CD4-positive, CD25-positive, alpha-beta regulatory T cell (primary cell): Measurements from ENCODE around the gene RAMP1. TPM values are rescaled to one million over a fixed set of nuclear protein-coding genes. Genes with fewer than 3 reads are reported as not detected.

Experiments used
- ATAC-seq, 2 donors: fragments of 150-1000 bp; cut with Tn5 transposase; one replicate each; pipeline ENCODE4 v1.10.0; 2021; ENCODE audit warnings: low read depth in 2 of 2, moderate number of reproducible peaks in 2 of 2, moderate library complexity in 1 of 2
- DNase-seq, 3 donors: peaks; one replicate each; pipeline versions ENCODE4 v3.0.0 to v3.0.0-alpha.2; 2012 to 2022; ENCODE audit warnings: mixed read lengths in 1 of 3
- H3K27ac ChIP-seq: one replicate; pipeline ENCODE4 v1.7.0; 2013; ENCODE audit warnings: mild to moderate bottlenecking, low read length; ENCODE audit not compliant: insufficient read depth, poor library complexity, severe bottlenecking
- H3K27me3 ChIP-seq: one replicate; pipeline ENCODE4 v1.7.0; 2013; ENCODE audit warnings: low read length; ENCODE audit not compliant: control insufficient read depth, insufficient read depth
- H3K36me3 ChIP-seq: one replicate; pipeline ENCODE4 v1.7.0; 2013; ENCODE audit warnings: mild to moderate bottlenecking, low read length, moderate library complexity; ENCODE audit not compliant: control insufficient read depth, insufficient read depth
- H3K4me1 ChIP-seq: 2 replicates; pipeline ENCODE4 v1.7.0; 2013; ENCODE audit warnings: mild to moderate bottlenecking, low read length; ENCODE audit not compliant: insufficient read depth, control insufficient read depth, poor library complexity, severe bottlenecking
- H3K4me3 ChIP-seq: one replicate; pipeline ENCODE4 v1.7.0; 2013; ENCODE audit warnings: low read depth, mild to moderate bottlenecking, low read length, moderate library complexity
- H3K9me3 ChIP-seq, 2 experiments: 1 replicate in 1 of 2; 2 replicates in 1 of 2; pipeline ENCODE4 v1.7.0; 2013; ENCODE audit warnings: low read length in 2 of 2, mild to moderate bottlenecking in 1 of 2, moderate library complexity in 1 of 2; ENCODE audit not compliant: control insufficient read depth in 2 of 2
- H3K27ac Mint-ChIP-seq, 3 donors: one replicate each; pipeline ENCODE4 v1.8.0; 2020 to 2022; ENCODE audit warnings: mild to moderate bottlenecking in 3 of 3, mixed read lengths in 3 of 3, moderate library complexity in 2 of 3
- H3K27me3 Mint-ChIP-seq: one replicate; pipeline ENCODE4 v1.8.0; 2022; ENCODE audit warnings: mild to moderate bottlenecking, mixed read lengths
- H3K36me3 Mint-ChIP-seq: one replicate; pipeline ENCODE4 v1.8.0; 2020; ENCODE audit warnings: mixed read lengths
- H3K4me1 Mint-ChIP-seq, 4 donors: one replicate each; pipeline ENCODE4 v1.8.0; 2020 to 2022; ENCODE audit warnings: mixed read lengths in 4 of 4, mild to moderate bottlenecking in 1 of 4
- H3K4me3 Mint-ChIP-seq, 4 donors: one replicate each; pipeline ENCODE4 v1.8.0; 2020 to 2022; ENCODE audit warnings: mild to moderate bottlenecking in 4 of 4, mixed read lengths in 4 of 4, moderate library complexity in 3 of 4
- H3K9me3 Mint-ChIP-seq, 7 donors: one replicate each; pipeline ENCODE4 v1.8.0; 2020 to 2022; ENCODE audit warnings: mixed read lengths in 7 of 7, mild to moderate bottlenecking in 3 of 7, moderate library complexity in 2 of 7
- polyA plus RNA-seq, 4 donors: library from polyadenylated mRNA; unstranded; fragments of 300-500 nt; fragmentation: Illumina TruSeq; gene quantifications; one replicate each; pipeline ENCODE4 v1.2.3, GENCODE V29; 2021
- total RNA-seq: library from RNA; stranded (reverse); gene quantifications from one replicate; pipeline ENCODE4 v1.2.3, GENCODE V29; 2022

RAMP1 gene
- total and polyA plus RNA-seq, 5 donors from 2014 or later, result 0.22 TPM; not detected in 4

DNA sequence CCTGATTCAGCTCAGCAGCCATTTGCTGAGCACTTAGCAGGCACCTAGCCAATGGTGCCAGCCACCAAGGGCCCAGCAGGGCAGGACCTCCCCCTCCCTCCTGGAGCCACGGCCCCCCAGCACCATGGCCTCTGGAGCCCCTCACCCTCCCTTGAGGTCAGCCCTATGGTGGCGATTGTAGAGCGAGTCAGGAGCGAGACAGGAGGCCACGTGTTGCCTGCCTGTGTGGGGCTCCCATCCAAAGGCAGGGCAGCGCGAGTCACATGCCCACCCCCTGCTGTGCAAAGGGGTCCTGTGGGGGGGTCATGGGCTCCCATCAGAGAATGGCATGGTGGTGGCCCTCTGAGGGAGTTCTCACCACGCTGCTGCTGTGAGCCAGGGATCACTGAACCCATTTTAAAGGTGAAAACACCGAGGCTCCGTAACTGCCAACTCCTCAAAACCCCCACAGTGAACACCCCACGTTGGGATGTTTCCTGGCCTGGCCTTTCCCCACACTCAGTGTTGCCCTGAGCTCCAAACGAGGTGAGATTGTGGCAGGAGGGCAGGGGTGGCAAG lies 35.6 kb downstream of the RAMP1 start:
- Histone ChIP-seq H3K27ac (no peak overlapping the region), H3K9me3 (no peaks in the 10 kb centered on the region), H3K4me1 (peaks cover 20% of the 10 kb centered on the region), H3K4me3 (no peak overlapping the region), H3K36me3 (no peaks in the 10 kb centered on the region), H3K27me3 (no peaks in the 10 kb centered on the region)
- ATAC-seq, result no peak
- H3K36me3 Mint-ChIP-seq, result no peaks in the 10 kb centered on the region
- no peak overlapping the region for H3K4me3 Mint-ChIP-seq
- no peak for DNase-seq
- H3K27ac Mint-ChIP-seq, result no peak overlapping the region
- peaks cover 0 to 3% (median 0%) of the 10 kb centered on the region in 7 donors for H3K9me3 Mint-ChIP-seq
- peaks cover 9 to 25% (median 16%) of the 10 kb centered on the region in 4 donors for H3K4me1 Mint-ChIP-seq
- no peaks in the 10 kb centered on the region for H3K27me3 Mint-ChIP-seq

- no peaks in the 10 kb centered on the region for H3K36me3 ChIP-seq
- H3K4me1 Mint-ChIP-seq, result peaks cover 9 to 25% (median 16%) of the 10 kb centered on the region in 4 donors
- peaks cover 20% of the 10 kb centered on the region for H3K4me1 ChIP-seq
- H3K27ac ChIP-seq, result no peak overlapping the region
- H3K4me3 ChIP-seq, result no peak overlapping the region
- no peaks in the 10 kb centered on the region for H3K36me3 Mint-ChIP-seq
- peaks cover 0 to 3% (median 0%) of the 10 kb centered on the region in 7 donors for H3K9me3 Mint-ChIP-seq
- ATAC-seq (no peak), DNase-seq (no peak)
- no peak overlapping the region for H3K4me3 Mint-ChIP-seq
- H3K27me3 Mint-ChIP-seq, result no peaks in the 10 kb centered on the region
- no peak overlapping the region for H3K27ac Mint-ChIP-seq
- H3K27me3 ChIP-seq, result no peaks in the 10 kb centered on the region
- H3K9me3 ChIP-seq, result no peaks in the 10 kb centered on the region
Observed at GRCh38 chr2:237895544-237896506, 36.4 kb downstream of the RAMP1 start.

DNA sequence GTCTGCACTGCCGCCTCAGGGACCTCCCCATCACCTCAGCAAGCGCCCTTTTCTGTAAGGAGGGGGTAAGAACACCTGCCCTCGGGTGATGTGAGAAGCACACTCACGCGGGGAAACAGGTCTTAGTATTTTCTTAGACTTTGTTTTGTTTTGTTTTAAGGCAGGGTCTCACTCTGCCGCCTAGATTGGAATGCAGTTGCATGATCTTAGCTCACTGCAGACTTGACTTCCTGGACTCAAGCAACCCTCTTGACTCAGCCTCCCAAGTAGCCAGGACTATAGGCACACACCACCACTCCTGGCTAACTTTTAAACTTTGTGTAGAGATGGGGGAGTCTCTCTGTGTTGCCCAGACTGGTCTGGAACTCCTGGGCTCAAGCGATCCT lies 37.1 kb downstream of the RAMP1 start:
- no peaks in the 10 kb centered on the region for H3K9me3 ChIP-seq
- H3K4me3 Mint-ChIP-seq, result no peak overlapping the region
- H3K27ac ChIP-seq, result no peak overlapping the region
- no peaks in the 10 kb centered on the region for H3K27me3 Mint-ChIP-seq
- peaks cover 20% of the 10 kb centered on the region for H3K4me1 ChIP-seq
- H3K27me3 ChIP-seq, result no peaks in the 10 kb centered on the region
- H3K36me3 Mint-ChIP-seq, result no peaks in the 10 kb centered on the region
- H3K4me3 ChIP-seq, result no peak overlapping the region
- peaks cover 9 to 30% (median 16%) of the 10 kb centered on the region in 4 donors for H3K4me1 Mint-ChIP-seq
- DNase-seq, result no peak
- peaks cover 0 to 3% (median 0%) of the 10 kb centered on the region in 7 donors for H3K9me3 Mint-ChIP-seq
- peak overlapping the region in 2 of 3 donors; percentile 26 to 51 for H3K27ac Mint-ChIP-seq
- no peak for ATAC-seq
- no peaks in the 10 kb centered on the region for H3K36me3 ChIP-seq

DNA sequence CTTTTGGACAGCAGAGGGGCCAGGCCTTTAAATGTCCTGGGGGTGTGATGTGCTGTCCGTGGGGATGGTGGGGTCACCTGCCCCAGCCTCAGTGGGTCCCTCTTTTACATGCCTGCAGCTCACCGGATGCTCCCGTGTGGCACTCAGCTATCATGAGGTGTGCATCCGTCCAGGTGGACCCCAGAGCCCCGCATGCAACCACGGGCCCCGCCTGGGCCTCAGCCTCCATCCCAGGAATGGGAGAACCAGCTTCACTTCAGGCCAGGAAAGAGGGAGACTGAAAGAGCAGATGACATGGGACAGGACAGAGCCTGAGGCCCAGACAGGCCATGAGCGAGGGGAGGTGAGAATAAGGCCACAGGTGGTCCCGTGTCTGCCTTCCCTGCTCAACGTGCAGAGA lies 37.5 kb downstream of the RAMP1 start:
- peak overlapping the region in 1 of 3 donors; percentile 26 for H3K27ac Mint-ChIP-seq
- Histone ChIP-seq H3K9me3 (no peaks in the 10 kb centered on the region), H3K27me3 (no peaks in the 10 kb centered on the region), H3K36me3 (no peaks in the 10 kb centered on the region), H3K4me1 (peaks cover 20% of the 10 kb centered on the region), H3K4me3 (no peak overlapping the region), H3K27ac (no peak overlapping the region)
- H3K4me1 Mint-ChIP-seq, result peaks cover 9 to 33% (median 15%) of the 10 kb centered on the region in 4 donors
- no peak for ATAC-seq
- no peaks in the 10 kb centered on the region for H3K36me3 Mint-ChIP-seq
- no peak for DNase-seq
- peaks cover 0 to 3% (median 0%) of the 10 kb centered on the region in 7 donors for H3K9me3 Mint-ChIP-seq
- H3K27me3 Mint-ChIP-seq, result no peaks in the 10 kb centered on the region
- H3K4me3 Mint-ChIP-seq, result no peak overlapping the region

DNA sequence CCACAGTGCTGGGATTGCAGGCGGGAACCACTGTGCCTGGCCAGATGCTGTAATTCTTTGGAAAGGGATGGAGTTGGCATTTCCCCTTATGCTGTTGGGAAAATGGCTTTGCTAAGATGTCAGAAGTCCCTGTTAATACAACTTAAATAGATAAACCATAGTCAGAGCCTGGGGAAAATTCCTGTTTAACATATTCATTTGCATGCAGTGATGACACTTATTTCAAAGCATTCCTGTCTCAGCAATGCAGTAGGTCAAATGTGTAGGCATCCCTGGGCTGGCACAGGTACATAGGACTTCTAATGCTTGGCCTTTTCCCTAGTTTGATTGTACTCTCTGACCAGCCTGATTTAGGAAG lies 38.6 kb downstream of the RAMP1 start:
- Histone ChIP-seq H3K27ac (peak overlapping the region; percentile 24), H3K4me3 (no peak overlapping the region), H3K9me3 (no peaks in the 10 kb centered on the region), H3K27me3 (no peaks in the 10 kb centered on the region), H3K4me1 (peaks cover 20% of the 10 kb centered on the region), H3K36me3 (no peaks in the 10 kb centered on the region)
- Mint-ChIP-seq H3K4me1 (peaks cover 9 to 31% (median 13%) of the 10 kb centered on the region in 4 donors), H3K36me3 (no peaks in the 10 kb centered on the region), H3K27ac (peak overlapping the region; percentile 0 to 96 (median 87)), H3K27me3 (no peaks in the 10 kb centered on the region), H3K9me3 (peaks cover 0 to 3% (median 0%) of the 10 kb centered on the region in 7 donors), H3K4me3 (peak overlapping the region in 2 of 4 donors; percentile 70 to 81)
- DNase-seq (no peak), ATAC-seq (no peak)

GRCh38 chr2:237900891-237901831 lies 41.7 kb downstream of the RAMP1 start:
- H3K4me1 Mint-ChIP-seq, result peaks cover 12 to 42% (median 21%) of the 10 kb centered on the region in 4 donors
- H3K27me3 Mint-ChIP-seq, result no peaks in the 10 kb centered on the region
- H3K4me3 ChIP-seq, result no peak overlapping the region
- no peak overlapping the region for H3K4me3 Mint-ChIP-seq
- no peaks in the 10 kb centered on the region for H3K27me3 ChIP-seq
- no peaks in the 10 kb centered on the region for H3K36me3 Mint-ChIP-seq
- ATAC-seq (no peak), DNase-seq (no peak)
- H3K36me3 ChIP-seq, result no peaks in the 10 kb centered on the region
- H3K9me3 Mint-ChIP-seq, result no peaks in the 10 kb centered on the region
- peaks cover 28% of the 10 kb centered on the region for H3K4me1 ChIP-seq
- H3K27ac ChIP-seq, result no peak overlapping the region
- peak overlapping the region; percentile 11 to 65 (median 41) for H3K27ac Mint-ChIP-seq
- no peaks in the 10 kb centered on the region for H3K9me3 ChIP-seq
